ENCODE measurements around the gene SPATA9.

Gene SPATA9

GRCh38 chr5:95619096-95619495, 63.7 kb downstream of the SPATA9 start:
- no peak for DNase-seq

GRCh38 chr5:95617057-95617456, 65.7 kb downstream of the SPATA9 start:
- no peak for DNase-seq

GRCh38 chr5:95615164-95615467, 67.7 kb downstream of the SPATA9 start:
- no peak for DNase-seq

GRCh38 chr5:95613514-95613913, 69.3 kb downstream of the SPATA9 start:
- no peak for DNase-seq

- DNase-seq, result no peak
These were observed 71.4 kb downstream of the SPATA9 start for GRCh38 chr5:95611396-95611795.

GRCh38 chr5:95610546-95610945, 72.2 kb downstream of the SPATA9 start:
- no peak for DNase-seq

GRCh38 chr5:95609711-95610110, 73.1 kb downstream of the SPATA9 start:
- no peak for DNase-seq
